ENCODE data around the gene CLEC19A. TPM values are rescaled to one million over a fixed set of nuclear protein-coding genes. Genes with fewer than 3 reads are reported as not detected.

CLEC19A gene
- total RNA-seq, 4 donors from 2014 or later = not detected

DNA sequence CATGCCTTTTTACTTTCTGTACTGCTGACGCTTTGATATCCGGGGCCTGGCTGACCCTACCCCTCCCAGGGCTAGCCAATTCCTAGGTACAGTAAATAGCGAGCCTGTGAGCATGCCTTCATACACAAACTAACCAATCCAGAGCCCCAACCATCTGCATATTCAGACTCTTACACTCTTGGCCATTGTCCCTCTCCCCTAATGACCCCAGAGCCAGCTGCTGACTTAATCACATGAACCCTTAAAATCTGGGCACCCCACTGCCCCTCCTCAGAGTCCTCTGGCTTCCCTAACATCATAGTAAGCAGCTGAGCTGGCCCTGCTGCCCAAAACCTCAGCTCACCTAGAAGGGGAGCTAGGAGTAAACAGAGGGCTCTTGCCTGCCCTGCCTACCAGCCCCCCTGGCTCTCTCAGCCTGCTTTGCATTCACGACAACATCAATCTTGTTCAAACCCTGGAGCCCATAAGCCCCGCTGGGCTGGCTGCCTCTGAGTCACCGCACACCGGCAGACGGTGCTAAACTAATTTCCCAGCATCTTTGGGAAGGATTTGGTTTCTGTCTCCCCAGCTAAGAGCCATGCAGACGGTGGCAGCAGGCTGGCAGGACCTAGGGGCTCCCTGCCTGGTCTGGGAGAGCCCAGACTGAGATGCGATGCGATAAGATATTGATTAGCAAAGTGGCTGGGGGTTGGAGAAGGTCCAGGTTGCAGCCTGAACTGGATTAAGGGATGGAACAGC, 63.2 kb downstream of the CLEC19A start:
- DNase-seq (ENCODE audit: low spot score) = no peak
- TF ChIP-seq, protein P1, sequence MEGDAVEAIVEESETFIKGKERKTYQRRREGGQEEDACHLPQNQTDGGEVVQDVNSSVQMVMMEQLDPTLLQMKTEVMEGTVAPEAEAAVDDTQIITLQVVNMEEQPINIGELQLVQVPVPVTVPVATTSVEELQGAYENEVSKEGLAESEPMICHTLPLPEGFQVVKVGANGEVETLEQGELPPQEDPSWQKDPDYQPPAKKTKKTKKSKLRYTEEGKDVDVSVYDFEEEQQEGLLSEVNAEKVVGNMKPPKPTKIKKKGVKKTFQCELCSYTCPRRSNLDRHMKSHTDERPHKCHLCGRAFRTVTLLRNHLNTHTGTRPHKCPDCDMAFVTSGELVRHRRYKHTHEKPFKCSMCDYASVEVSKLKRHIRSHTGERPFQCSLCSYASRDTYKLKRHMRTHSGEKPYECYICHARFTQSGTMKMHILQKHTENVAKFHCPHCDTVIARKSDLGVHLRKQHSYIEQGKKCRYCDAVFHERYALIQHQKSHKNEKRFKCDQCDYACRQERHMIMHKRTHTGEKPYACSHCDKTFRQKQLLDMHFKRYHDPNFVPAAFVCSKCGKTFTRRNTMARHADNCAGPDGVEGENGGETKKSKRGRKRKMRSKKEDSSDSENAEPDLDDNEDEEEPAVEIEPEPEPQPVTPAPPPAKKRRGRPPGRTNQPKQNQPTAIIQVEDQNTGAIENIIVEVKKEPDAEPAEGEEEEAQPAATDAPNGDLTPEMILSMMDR (IDR thresholded peaks at IDR 0.05) = no peak
- no peak for ATAC-seq (ENCODE audit: low FRiP score)

DNA sequence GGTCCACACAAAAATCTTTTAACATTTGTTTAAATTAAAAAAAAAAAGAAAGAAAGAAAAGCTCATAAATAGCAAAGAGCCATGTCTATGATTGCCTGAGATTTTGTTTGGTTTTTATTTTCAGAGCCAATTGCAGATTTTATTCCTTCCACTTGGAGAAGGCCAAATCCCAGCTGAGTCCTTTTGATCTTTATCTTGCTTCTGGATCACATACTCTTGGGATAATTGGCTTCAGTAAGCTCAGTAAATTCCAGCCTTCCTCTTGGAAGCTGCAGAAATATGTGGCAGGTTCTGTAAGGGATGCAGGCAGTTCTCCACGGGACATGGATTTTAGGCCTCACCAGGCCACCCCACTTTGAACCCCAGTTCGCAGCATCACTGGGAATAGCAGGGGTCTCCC, 68.8 kb downstream of the CLEC19A start:
- no peak for DNase-seq (ENCODE audit: low spot score)
- no peak for ATAC-seq (ENCODE audit: low FRiP score)
- TF ChIP-seq, protein P1 (IDR thresholded peaks at IDR 0.05) = no peak

- TF ChIP-seq, protein P1 (IDR thresholded peaks at IDR 0.05) = no peak
- ATAC-seq (ENCODE audit: low FRiP score) = no peak
- DNase-seq (ENCODE audit: low spot score) = no peak
Measured at GRCh38 chr16:19356024-19356952, 70.8 kb downstream of the CLEC19A start.

- DNase-seq (ENCODE audit: low spot score) = no peak
- ATAC-seq (ENCODE audit: low FRiP score) = no peak
- TF ChIP-seq, protein P1 (IDR thresholded peaks at IDR 0.05) = no peak
Measured at GRCh38 chr16:19359556-19359955, 74.0 kb downstream of the CLEC19A start.

Other genes with a start within 250 kb of the CLEC19A start
- 10 to 100 TPM; 11.0 to 17.4 (median 11.9) TPM for gene COQ7, start 218.1 kb upstream of the CLEC19A start, total RNA-seq
- 10 to 100 TPM; 58.9 to 92.5 (median 75.7) TPM for gene ITPRIPL2, start 171.8 kb upstream of the CLEC19A start, total RNA-seq
- gene SYT17, start 117.5 kb upstream of the CLEC19A start, total RNA-seq = 10 to 100 TPM in 1 of 4 donors, 1 to 10 TPM in 3; 3.0 to 15.9 (median 7.1) TPM
- 1 to 10 TPM in 3 of 4 donors, under 1 TPM in 1; 0.47 to 7.1 (median 1.1) TPM for gene TMC5, start 132.2 kb downstream of the CLEC19A start, total RNA-seq
- gene GDE1, start 236.4 kb downstream of the CLEC19A start, total RNA-seq = 10 to 100 TPM; 38.7 to 68.0 (median 49.8) TPM
- 10 to 100 TPM in 3 of 4 donors, 1 to 10 TPM in 1; 8.9 to 18.8 (median 14.3) TPM for gene CCP110, start 238.2 kb downstream of the CLEC19A start, total RNA-seq